ENCODE data around the gene CALHM2. TPM values are rescaled to one million over a fixed set of nuclear protein-coding genes. Genes with fewer than 3 reads are reported as not detected.

The CALHM2 gene
- total RNA-seq, 1 donor from 2014 or later: 45.0 TPM

- Histone ChIP-seq H3K27me3 (ENCODE audit: low read depth) (peaks cover 43% of the 10 kb centered on the region), H3K36me3 (no peaks in the 10 kb centered on the region), H3K9me3 (no peaks in the 10 kb centered on the region), H3K27ac (no peak overlapping the region), H3K4me1 (peaks cover 12% of the 10 kb centered on the region), H3K4me3 (no peak overlapping the region)
- DNase-seq (no peak), ATAC-seq (no peak)
- TF ChIP-seq, protein P1, sequence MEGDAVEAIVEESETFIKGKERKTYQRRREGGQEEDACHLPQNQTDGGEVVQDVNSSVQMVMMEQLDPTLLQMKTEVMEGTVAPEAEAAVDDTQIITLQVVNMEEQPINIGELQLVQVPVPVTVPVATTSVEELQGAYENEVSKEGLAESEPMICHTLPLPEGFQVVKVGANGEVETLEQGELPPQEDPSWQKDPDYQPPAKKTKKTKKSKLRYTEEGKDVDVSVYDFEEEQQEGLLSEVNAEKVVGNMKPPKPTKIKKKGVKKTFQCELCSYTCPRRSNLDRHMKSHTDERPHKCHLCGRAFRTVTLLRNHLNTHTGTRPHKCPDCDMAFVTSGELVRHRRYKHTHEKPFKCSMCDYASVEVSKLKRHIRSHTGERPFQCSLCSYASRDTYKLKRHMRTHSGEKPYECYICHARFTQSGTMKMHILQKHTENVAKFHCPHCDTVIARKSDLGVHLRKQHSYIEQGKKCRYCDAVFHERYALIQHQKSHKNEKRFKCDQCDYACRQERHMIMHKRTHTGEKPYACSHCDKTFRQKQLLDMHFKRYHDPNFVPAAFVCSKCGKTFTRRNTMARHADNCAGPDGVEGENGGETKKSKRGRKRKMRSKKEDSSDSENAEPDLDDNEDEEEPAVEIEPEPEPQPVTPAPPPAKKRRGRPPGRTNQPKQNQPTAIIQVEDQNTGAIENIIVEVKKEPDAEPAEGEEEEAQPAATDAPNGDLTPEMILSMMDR (IDR thresholded peaks at IDR 0.05): no peak
- intact Hi-C loops (cut with DNase I): no loop called here
Measured at GRCh38 chr10:103497161-103497915, 45.2 kb upstream of the CALHM2 start.

- DNase-seq (no peak), ATAC-seq (no peak)
- TF ChIP-seq, protein P1 (IDR thresholded peaks at IDR 0.05): no peak
- H3K27ac ChIP-seq: no peak overlapping the region
- H3K36me3 ChIP-seq: no peaks in the 10 kb centered on the region
- no peak overlapping the region for H3K4me3 ChIP-seq
- intact Hi-C loops (cut with DNase I): no loop called here
- peaks cover 35% of the 10 kb centered on the region for H3K27me3 ChIP-seq (ENCODE audit: low read depth)
- no peaks in the 10 kb centered on the region for H3K9me3 ChIP-seq
- H3K4me1 ChIP-seq: peaks cover 17% of the 10 kb centered on the region
Measured at GRCh38 chr10:103495321-103495720, 43.2 kb upstream of the CALHM2 start.

- no peaks in the 10 kb centered on the region for H3K36me3 ChIP-seq
- H3K9me3 ChIP-seq: no peaks in the 10 kb centered on the region
- intact Hi-C loops (cut with DNase I): no loop called here
- H3K4me1 ChIP-seq: peaks cover 17% of the 10 kb centered on the region
- H3K4me3 ChIP-seq: peak overlapping the region; percentile 53
- H3K27me3 ChIP-seq (ENCODE audit: low read depth): peaks cover 35% of the 10 kb centered on the region
- TF ChIP-seq, protein P1 (IDR thresholded peaks at IDR 0.05): no peak
- H3K27ac ChIP-seq: no peak overlapping the region
- ATAC-seq: peak; percentile 22 to 55
- no peak for DNase-seq
Measured at GRCh38 chr10:103493916-103494877, 42.0 kb upstream of the CALHM2 start.

DNA sequence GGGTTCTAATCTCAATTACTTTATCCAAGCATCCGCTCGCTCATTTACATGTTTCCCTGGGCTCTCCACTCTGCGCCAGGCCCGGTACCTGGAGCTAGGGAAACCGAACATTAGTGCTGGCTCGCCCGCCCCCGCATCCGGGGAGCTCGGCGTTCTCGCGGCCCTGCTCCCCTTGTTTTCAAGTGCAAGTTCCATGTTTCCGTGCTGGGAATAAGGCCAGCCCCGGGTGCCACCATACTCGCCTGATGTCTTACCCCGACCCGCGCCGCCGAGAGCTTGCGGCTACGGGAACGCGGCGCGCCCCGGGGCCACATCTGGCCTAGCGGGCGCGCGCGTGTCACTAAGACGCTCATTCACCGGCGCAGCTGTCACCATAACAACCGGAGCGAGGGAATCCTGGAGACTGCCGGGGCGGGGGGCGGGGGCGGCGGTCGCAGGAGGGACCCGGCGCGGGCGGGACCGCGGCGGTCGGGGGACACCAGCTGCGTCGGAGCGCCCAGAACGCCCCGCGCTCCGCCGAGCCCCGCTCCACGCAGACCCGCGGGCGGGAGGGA, 41.3 kb upstream of the CALHM2 start, which contains the start of gene NEURL1:
TSS of gene NEURL1 (plus strand) at position 344 of the 554 bp plus-strand sequence. CDS start 683 bp downstream, outside the sequence.
- Histone ChIP-seq H3K27ac (no peak within 1 kb of the TSS), H3K9me3 (no peaks in the 10 kb centered on the region), H3K27me3 (ENCODE audit: low read depth) (peaks cover 35% of the 10 kb centered on the region), H3K4me1 (peaks cover 17% of the 10 kb centered on the region), H3K36me3 (no peaks in the 10 kb centered on the region), H3K4me3 (peak within 1 kb of the TSS; percentile 53)
- TF ChIP-seq, protein P1 (IDR thresholded peaks at IDR 0.05): no peak
- intact Hi-C loops (cut with DNase I): no loop called here
- DNase-seq (no peak), ATAC-seq (peak in 1 of 2 donors; percentile 16)

DNA sequence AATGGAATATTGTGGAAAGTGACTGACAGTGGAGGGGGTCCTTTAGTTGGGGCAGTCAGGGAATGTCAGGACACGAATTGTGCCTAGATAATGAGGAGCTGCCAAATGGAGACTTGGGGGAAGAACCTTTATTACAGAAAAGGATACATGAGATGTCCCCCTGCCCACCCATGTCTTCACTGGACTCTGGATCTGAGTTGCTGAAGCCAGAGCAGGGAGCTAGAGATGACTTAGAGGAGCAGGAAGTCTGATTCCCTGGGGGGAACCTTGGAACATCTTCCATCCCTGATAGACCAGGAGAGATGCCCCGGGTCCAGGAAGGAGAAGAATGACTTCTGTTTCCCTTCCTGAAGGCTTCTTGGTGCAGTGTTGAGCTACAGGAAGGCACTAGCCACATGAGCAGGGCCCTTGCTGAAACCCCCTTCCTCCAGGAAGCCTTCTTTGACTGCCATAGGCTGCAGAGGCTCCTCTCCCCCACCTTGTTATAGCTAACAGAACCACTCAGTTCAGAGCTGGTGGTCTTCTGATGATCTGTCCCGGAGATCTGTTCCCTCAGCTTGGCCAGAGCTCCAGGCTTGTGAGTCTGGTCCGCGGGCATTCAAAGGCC, 40.6 kb upstream of the CALHM2 start:
- H3K27me3 ChIP-seq (ENCODE audit: low read depth): peaks cover 35% of the 10 kb centered on the region
- no peaks in the 10 kb centered on the region for H3K9me3 ChIP-seq
- H3K4me3 ChIP-seq: no peak overlapping the region
- DNase-seq (no peak), ATAC-seq (no peak)
- intact Hi-C loops (cut with DNase I): no loop called here
- peaks cover 17% of the 10 kb centered on the region for H3K4me1 ChIP-seq
- TF ChIP-seq, protein P1 (IDR thresholded peaks at IDR 0.05): no peak
- no peaks in the 10 kb centered on the region for H3K36me3 ChIP-seq
- no peak overlapping the region for H3K27ac ChIP-seq

All from lower lobe of right lung (tissue), 2 donors.